ENCODE measurements around the gene FHAD1.

Gene FHAD1

DNA sequence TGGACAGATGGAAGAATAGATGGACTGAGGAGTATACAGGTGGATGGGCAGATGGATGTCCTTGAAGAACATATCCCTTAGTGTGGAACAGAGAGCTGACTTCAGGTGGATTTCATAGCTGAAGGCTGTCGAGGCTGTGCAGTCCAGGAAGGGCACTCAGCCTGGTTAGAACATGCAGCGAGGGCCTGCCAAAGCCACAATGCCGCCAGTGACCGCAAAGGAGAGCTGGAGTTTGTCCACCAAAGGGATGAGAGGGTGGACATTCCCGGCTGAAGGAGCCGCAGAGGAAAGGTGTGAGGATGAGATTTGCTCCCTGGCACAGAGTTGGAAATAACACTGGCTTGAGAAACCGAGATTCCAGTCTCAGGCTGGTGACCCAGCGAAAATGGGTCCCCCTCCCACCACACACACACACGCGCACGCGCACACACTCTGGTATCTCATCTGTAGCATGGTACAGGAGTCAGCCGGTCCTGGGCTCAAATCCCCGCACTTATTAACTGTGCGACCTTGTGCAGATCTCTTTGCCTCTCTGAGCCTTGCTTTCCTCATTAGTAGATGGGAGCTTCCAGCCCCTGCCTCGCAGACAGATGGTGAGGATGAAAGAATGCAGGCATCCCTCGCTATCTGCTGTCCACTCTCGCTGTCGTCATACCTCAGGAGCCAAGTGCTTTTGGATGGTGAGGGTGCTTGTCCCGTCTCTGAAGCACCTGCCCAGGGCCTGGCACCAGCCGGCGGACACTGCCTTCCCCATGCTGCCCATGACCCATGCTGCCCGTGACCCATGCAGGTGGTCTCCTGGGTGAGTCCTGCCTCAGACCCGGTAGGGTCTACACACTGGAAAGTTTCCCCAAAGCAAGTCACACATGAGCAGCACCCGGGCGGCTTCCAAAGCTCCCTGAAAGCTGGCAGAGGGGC lies 135.8 kb downstream of the FHAD1 start:
- no peak overlapping the region for H3K27ac ChIP-seq
- no peak overlapping the region for H3K4me2 ChIP-seq (ENCODE audit: low read length)
- no peaks in the 10 kb centered on the region for H3K36me3 ChIP-seq (ENCODE audit: control insufficient read depth, insufficient read depth, low read length)
- H2AFZ ChIP-seq = no peak overlapping the region
- no peaks in the 10 kb centered on the region for H3K27me3 ChIP-seq (ENCODE audit: control insufficient read depth, insufficient read depth, low read length)
- no peaks in the 10 kb centered on the region for H3K9me3 ChIP-seq (ENCODE audit: control insufficient read depth, low read length)
- H3K9ac ChIP-seq = no peak overlapping the region
- H3K4me3 ChIP-seq (ENCODE audit: low read depth, low read length) = no peak overlapping the region
- H3K4me1 ChIP-seq = no peaks in the 10 kb centered on the region
- H3K79me2 ChIP-seq = no peaks in the 10 kb centered on the region
- TF ChIP-seq, protein P1, sequence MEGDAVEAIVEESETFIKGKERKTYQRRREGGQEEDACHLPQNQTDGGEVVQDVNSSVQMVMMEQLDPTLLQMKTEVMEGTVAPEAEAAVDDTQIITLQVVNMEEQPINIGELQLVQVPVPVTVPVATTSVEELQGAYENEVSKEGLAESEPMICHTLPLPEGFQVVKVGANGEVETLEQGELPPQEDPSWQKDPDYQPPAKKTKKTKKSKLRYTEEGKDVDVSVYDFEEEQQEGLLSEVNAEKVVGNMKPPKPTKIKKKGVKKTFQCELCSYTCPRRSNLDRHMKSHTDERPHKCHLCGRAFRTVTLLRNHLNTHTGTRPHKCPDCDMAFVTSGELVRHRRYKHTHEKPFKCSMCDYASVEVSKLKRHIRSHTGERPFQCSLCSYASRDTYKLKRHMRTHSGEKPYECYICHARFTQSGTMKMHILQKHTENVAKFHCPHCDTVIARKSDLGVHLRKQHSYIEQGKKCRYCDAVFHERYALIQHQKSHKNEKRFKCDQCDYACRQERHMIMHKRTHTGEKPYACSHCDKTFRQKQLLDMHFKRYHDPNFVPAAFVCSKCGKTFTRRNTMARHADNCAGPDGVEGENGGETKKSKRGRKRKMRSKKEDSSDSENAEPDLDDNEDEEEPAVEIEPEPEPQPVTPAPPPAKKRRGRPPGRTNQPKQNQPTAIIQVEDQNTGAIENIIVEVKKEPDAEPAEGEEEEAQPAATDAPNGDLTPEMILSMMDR (IDR thresholded peaks at IDR 0.05) = no peak

DNA sequence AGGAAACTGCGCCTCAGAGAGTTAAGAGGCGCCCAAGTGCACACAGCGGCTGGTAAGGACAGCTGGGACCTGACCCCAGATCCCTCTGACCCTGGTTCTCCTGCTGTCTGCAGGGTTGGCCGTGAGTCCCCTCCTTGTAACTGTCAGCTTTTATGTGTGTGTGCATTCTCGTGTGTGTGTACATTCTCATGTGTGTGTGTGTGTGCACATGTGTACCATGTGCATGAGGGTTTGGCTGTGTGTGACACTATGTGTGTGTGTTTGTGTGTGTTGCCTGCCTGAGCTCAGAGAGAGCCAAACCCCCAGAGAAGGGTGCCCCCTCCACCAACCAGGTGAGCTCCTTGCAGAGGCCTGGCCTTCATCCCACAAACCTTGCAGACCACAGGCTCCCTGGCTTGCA lies 136.8 kb downstream of the FHAD1 start:
- no peak overlapping the region for H3K4me2 ChIP-seq (ENCODE audit: low read length)
- H3K27me3 ChIP-seq (ENCODE audit: control insufficient read depth, insufficient read depth, low read length) = no peaks in the 10 kb centered on the region
- TF ChIP-seq, protein P1 (IDR thresholded peaks at IDR 0.05) = no peak
- no peak overlapping the region for H3K27ac ChIP-seq
- no peaks in the 10 kb centered on the region for H3K36me3 ChIP-seq (ENCODE audit: control insufficient read depth, insufficient read depth, low read length)
- H3K79me2 ChIP-seq = no peaks in the 10 kb centered on the region
- no peak overlapping the region for H3K9ac ChIP-seq
- H3K4me1 ChIP-seq = no peaks in the 10 kb centered on the region
- H2AFZ ChIP-seq = no peak overlapping the region
- H3K9me3 ChIP-seq (ENCODE audit: control insufficient read depth, low read length) = no peaks in the 10 kb centered on the region
- H3K4me3 ChIP-seq (ENCODE audit: low read depth, low read length) = no peak overlapping the region

DNA sequence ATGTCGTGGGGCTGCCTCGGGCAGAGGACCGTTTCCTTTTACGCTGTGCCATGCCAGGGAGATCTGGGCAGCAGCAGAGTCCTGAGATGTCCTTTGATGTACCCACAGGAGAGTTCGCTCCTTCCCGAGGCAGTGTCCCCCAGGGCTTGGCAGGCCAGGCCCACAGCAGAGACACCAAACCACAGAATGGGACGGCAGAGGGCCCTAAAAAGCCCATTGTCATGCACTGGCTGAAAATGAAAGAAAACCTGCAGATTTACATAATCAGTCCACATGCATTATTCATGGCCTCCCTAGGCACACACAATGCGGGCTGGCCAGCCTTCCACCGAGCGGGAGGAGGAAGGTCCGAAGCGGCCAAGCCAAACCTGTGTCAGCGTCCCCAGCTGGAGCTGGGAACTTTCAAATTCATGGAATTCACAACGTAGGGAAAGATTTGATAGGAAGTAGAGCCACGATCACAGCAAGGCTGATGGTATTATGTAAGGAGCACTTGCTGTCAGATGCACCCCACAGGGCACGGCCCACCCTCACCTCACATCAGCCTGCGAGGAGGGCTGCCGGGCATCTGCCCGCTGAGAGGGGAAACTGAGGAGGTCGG lies 137.4 kb downstream of the FHAD1 start:
- Histone ChIP-seq H3K36me3 (ENCODE audit: control insufficient read depth, insufficient read depth, low read length) (no peaks in the 10 kb centered on the region), H3K4me2 (ENCODE audit: low read length) (no peak overlapping the region), H3K4me1 (no peaks in the 10 kb centered on the region), H3K9me3 (ENCODE audit: control insufficient read depth, low read length) (no peaks in the 10 kb centered on the region), H3K4me3 (ENCODE audit: low read depth, low read length) (no peak overlapping the region), H3K79me2 (no peaks in the 10 kb centered on the region), H3K9ac (no peak overlapping the region), H2AFZ (no peak overlapping the region), H3K27me3 (ENCODE audit: control insufficient read depth, insufficient read depth, low read length) (no peaks in the 10 kb centered on the region), H3K27ac (no peak overlapping the region)
- TF ChIP-seq, protein P1 (IDR thresholded peaks at IDR 0.05) = no peak

DNA sequence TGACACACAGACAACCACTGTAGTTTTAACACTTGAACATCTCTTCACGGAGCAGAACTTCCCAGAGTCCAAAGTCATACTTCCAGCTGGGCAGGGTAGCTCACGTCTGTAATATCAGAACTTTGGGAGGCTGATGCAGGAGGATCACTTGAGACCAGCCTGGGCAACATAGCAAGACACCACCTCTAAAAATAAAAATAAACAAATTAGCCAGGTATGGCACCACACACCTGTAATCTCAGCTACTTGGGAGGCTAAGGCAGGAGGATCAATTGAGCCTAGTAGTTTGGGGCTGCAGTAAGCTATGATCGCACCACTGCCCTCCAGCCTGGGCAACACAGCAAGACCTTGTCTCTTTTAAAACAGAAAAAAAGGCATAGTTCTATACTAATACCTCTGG lies 138.4 kb downstream of the FHAD1 start:
- H2AFZ ChIP-seq = no peak overlapping the region
- H3K27ac ChIP-seq = no peak overlapping the region
- H3K9ac ChIP-seq = no peak overlapping the region
- H3K27me3 ChIP-seq (ENCODE audit: control insufficient read depth, insufficient read depth, low read length) = no peaks in the 10 kb centered on the region
- no peaks in the 10 kb centered on the region for H3K4me1 ChIP-seq
- TF ChIP-seq, protein P1 (IDR thresholded peaks at IDR 0.05) = no peak
- no peaks in the 10 kb centered on the region for H3K79me2 ChIP-seq
- no peaks in the 10 kb centered on the region for H3K9me3 ChIP-seq (ENCODE audit: control insufficient read depth, low read length)
- no peak overlapping the region for H3K4me3 ChIP-seq (ENCODE audit: low read depth, low read length)
- H3K4me2 ChIP-seq (ENCODE audit: low read length) = no peak overlapping the region
- no peaks in the 10 kb centered on the region for H3K36me3 ChIP-seq (ENCODE audit: control insufficient read depth, insufficient read depth, low read length)

All from parathyroid adenoma (tissue), 2 donors.